Effector CD4-positive, alpha-beta T cell (primary cell): ENCODE data around the gene RNF144B.

ENCODE experiments used
- DNase-seq: peaks from one replicate; pipeline ENCODE4 v3.0.0-alpha.2; 2020

RNF144B gene

DNA sequence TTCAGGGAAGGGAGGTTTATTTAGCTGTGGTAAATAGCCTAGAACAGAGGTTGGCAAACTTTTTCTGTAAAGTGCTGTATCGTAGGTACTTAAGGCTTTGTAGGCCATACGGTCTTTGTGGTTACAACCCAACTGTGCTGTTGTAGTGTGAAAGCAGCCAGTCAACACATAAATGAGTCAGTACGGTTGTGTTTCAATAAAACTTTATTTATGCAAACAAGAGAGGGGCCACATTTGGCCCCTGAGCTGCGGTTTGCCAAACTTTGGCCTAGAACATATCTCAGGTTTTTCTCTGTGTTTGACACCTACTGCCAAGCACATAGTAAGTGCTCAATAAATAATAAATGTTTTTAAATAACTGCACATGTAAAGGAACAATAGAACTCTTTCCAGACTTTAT is 102.2 kb downstream of the RNF144B start:
- no peak for DNase-seq

DNA sequence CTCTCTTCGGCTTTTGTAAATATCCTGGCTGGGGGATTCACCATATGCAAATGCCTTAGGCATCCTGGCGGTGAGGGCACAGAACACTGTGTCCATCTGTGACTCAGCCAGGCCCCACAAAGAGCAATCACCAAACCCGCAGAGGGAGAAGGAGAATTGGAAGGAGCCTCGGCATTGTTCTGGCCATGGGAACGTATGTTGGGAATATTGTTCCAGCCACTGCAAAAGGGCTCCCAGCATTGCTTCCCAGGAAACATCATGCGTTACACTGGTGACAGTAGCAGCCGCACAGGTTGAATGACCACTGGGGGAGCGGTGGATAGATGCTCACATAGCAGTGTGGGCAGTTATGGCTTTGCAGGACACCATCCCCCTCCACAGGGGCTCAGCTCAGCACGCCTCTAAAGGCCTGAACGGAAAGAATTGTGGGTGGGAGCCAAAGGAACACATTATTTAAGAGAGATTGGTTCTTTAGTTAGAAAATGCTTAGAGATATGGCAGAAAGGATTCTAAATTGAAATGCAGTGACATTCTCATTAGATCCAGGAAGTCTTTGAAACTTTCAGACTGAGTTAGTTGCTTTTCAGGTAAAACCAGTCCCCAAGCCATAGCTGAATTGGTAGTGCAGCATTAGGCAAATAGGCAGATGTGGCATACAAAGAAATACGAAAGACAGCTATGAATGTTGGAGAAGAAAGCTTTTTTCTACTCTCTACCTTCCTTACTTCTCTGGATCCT is 104.3 kb downstream of the RNF144B start:
- no peak for DNase-seq

DNA sequence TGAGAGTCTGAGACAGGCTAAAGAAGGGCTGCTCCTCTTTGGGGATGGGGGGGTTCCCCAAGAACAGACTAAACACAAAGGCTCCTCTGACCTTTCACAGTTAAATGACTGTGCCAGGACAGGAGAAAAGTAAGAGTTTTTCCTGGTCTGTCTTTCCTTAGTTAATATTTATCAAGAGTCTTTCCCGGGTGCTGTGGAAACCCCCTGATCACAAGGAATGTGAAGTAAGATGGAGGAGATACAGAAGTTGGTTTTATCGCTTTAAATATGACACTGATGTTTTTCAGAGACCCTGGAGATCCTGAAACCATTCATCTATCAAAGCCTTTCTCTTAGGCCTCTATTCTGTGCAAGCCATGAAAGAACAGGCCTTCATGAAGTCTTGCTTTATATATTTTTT is 105.8 kb downstream of the RNF144B start:
- DNase-seq, result no peak

DNA sequence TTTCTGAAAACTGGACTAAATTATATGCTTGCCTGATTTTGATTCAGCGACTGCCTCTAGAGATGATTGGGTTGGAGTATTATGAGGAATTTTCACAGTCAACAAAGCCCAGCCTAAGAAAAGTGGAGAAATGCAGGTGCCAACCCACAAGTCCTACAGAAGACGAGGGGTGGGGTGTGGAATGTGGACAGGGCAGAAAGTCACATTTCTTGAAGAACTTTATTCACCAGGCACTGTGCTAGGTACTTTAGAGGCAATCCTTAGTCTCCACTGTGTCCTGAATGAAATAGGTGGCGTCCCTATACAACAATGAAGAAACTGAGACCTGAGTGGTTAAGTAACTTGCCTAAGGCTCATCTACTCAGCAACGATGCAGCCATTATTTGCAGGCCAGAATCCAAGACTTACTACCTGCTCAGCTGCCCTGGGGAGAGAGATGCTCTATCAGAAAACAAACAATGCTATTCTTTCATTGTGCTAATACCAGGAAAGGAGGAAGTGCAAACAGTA is 106.3 kb downstream of the RNF144B start:
- no peak for DNase-seq

DNA sequence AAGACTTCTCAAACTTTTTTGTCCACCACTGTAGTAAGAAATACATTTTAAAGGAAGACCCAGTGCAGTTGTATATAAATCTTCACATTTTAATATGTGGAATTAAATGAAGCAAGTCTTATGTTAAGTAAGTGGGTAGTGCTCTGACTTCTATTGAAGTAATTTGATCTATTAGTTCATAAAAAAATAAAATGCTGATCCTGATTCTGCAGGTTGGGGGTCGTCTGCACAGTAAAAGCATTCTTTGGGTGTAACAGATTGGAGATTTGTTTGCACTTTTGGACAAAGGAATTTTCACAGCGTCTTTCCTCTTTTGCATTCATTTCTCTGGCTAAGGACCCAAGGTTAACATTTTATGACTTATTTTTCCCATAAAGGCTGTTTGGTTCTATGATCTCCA is 106.8 kb downstream of the RNF144B start:
- no peak for DNase-seq

DNA sequence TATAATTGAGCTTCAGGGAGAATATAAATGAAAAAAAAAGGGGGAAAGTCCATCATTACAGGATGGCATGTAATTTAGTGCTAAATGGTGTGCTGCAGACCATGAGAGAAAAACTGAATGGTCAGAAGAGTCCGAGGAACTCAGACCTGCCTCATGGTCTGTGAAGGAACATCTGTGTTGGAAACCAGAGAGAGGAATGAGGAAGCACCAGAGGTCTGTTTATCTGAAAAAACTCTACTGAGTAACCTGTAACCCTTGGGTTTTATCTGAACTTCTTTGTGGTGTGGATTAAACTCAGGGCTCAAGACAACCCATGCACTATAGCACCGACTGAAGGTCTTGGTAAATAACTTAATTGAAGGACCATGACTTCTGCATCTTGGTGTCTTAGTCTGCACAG is 108.1 kb downstream of the RNF144B start:
- no peak for DNase-seq

DNA sequence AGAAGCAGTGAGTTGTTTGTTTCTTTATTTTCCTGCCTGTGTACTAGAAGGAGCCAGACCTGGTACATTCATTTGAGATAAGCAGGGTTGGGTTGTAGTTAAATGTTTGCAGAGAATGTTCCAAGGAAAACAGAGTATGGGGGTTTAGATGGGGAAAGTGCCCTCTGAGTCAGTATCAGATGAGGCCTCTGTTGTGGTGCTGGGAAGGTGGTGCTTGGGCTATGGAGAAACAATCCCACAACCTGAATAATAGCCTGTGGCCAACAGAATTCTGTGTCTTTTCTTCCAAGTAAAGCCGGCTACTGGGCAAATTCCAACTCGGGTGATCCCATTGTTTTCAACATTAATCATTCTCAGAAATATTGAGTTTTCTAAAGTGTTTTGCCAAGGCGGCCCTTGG is 109.3 kb downstream of the RNF144B start:
- DNase-seq, result no peak

DNA sequence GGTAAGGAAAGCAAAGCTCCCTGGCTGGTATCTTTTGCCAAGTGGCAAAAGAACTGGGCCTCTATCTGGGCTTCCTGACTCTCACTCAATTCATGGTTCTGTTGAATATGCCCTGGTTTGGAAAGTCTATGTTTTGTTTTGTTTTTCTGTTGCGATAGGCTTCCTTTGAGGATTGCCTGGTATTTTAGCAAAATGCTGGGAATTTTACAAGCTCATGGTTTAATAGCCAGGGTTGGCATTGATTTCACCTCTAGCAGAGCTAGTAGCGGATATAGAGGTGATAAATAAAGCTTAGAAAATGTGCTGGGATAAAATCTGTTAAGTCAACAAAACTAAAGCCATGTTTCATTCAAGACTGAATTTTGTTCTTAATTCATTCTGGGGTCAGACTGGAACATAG is 109.9 kb downstream of the RNF144B start:
- no peak for DNase-seq

DNA sequence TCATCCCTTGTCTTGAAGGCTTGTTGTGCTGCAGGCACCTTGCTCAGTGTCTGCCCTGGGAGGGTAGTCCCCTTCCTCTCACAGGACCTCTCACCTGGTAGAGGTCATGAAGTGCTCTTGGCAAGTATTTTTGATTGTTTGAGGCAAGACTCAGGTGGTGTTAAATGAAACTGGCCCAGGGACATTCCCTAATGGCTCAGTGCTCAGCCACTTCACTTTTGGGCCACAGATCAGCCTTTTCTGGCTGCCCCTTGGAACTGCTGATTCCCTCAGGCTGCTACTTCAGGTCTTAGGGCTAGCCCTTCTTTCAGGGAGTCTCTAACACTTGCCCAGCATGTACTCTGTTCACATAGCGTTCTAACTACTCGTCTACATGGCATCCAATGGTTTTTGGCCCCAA is 111.3 kb downstream of the RNF144B start:
- no peak for DNase-seq

DNA sequence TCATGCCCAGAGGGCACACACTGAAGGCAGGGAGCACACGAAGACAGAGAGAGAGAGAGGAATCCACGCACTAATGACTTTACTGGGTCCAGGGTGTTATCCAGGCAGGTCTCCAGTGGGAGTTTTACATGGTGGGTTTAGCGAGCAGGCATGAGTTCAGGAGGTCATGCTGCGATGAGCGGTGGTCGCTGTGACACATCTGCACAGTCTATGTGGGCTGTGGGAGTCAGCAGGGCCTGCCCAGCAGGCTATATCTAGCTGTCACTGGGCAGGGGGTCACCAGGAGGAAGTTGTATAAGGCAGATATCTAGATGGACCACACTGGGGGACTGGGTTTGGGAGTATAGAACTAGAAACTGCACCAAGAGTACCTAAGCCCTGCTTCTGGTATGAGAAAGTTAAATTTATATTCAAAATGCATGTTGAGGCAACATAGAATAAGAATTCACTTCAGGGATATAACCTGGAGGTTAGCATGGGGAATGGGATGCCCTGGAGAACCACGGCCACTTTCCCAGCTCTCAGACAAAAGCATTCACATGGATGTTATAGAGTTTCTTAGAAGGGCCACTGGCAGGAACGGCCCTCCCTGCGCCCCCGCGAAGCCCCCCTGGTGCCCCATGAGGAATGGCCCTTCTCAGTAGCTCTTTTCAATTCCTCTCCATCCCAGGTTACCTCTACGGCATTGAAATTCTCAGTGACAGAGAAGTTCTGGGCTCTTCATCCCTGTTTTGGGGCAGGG is 113.9 kb downstream of the RNF144B start:
- DNase-seq, result no peak

DNA sequence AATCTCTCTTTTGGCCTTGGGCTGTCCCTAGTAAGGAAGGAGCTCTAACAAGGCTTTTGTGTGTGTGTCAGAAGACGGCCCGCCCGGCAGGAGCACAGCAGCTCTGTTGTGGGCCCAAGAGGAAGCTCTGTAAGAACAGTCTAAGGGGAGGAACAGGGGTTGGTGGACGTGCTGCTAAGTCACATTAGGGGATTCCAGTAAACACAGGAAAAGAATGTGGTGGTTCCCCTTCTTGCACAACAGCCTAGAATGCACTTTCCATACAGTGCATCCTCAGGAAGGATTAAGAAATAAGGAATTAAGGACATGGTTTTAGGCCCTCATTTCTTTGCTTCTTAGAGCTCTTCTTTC is 114.5 kb downstream of the RNF144B start:
- no peak for DNase-seq

DNA sequence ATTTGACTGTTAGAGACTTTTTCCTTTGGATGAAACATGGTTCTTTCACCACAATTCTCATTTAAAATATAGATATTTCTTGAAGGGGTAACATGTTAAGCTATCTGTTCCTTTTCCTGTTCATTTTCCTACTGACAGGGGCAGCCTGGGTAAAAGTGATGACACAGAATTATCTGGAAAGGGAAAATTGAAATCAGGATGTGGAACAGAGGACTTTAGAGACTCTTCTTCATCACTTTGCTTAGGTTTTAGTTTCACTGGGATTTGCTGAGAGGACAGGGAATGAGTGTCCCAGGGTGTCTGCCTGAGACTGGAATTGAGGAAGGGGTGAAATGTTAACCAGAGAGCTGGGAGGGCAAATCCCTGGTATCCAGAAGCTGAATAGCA is 116.0 kb downstream of the RNF144B start:
- no peak for DNase-seq

DNA sequence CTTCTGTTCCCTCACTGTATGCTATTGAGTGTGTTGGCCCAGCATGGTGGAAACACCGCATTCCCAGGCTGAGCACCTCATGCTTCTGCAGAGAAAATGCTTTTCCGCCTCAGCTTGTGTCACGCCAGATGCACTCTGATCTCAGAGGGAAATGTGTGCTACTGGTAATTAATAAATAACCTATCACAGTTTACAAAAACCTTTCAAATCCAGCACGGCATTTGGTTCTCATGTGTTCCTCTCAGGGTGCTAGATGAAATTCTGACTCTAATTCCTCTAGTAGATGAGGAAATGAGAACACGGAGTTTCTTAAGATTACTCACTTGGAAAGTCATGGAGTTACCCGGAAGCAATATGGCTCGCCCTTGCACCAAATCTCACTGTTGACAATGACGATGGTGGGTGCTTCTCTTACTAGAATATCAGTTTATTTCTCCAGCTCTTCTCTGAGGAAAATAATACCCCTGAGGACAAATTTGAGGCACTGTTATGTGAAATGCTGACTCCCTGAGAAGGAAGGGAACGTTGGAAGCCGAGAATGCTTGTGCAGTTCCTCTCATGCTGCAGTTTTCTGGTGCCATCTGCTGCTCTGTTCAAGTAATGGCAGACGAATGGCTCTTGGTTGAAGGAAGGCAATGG is 116.6 kb downstream of the RNF144B start:
- DNase-seq, result peak; percentile 10

DNA sequence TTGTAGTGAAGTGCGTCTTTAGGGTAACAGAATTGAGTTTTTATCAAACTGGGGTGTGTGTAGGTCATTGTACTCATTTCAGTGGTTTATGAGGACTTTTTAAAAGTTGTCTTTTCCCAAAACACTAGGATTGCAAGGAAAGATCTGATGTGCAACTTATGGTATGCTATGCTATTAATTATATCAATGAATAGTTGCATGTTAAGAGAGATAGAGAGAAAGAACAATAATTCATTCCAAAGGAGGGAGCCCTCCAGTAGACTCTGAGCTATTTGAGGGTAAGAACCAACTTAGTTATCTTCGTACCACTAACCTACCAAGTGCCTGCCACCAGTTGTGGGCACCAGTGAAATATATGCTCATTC is 117.1 kb downstream of the RNF144B start:
- DNase-seq, result no peak

DNA sequence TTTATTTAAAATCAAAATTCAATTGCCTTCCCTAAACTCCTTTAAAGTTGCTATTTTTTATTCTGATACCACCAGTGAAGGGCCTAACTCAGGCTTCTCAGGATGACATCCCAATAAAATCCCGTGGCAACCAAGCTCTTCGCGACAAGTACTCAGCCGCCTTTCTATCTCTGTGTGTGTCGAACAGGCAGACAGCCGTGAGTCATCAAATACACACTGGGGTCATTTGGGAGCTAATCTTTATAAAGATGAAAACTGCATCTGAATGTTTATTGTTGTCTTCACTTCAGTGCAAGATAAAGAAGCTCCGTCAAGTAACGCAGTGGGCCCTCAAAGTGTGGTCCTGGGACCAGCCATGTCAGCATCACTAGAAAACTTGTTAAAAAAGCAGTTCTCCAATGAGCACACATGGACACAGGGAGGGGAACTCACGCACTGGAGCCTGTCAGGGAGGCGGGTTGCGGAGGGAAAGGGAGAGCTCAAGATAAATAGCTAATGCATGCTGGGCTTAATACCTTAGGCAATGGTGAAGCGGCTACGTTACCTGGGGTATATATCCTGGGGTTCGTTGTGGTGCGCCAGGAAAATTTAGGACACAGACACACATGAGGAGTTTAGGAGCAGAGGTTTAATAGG is 119.3 kb downstream of the RNF144B start:
- DNase-seq, result no peak

DNA sequence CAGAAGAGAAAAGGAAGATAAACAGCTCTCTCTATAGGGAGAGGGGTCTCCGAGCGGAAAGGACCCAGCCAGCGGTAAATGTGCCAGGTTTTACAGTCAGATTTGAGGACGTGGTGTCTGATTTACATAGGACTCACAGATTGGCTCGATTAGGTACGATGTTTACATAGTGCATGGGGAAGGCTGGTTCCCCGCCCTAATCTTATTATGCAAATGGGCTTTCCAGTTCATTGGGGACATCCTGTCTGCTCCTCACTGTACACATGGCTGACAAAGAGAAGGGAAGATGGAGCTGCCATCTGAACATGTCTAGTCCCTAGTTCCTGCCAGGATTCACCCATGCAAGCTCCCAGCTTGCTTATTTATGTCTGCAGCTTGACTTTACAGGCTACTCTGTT is 119.9 kb downstream of the RNF144B start:
- no peak for DNase-seq

DNA sequence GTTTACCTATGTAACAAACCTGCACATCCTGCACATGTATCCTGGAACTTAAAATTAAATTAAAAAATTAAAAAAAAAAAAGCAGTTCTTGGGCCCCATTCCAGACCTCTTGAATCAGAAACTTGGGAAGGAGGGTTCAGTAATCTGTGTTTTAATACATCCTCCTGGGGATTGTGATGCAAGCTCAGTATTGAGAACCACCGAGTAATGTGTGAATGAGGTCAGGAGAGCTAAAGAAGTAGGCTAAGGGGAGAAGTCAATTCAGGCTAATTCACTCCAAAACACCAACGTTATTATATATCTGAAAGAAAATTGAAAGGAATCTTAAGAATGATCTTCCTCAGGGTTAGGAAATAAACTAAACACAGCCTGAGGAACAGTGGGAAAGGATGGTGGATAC is 120.4 kb downstream of the RNF144B start:
- DNase-seq, result no peak

DNA sequence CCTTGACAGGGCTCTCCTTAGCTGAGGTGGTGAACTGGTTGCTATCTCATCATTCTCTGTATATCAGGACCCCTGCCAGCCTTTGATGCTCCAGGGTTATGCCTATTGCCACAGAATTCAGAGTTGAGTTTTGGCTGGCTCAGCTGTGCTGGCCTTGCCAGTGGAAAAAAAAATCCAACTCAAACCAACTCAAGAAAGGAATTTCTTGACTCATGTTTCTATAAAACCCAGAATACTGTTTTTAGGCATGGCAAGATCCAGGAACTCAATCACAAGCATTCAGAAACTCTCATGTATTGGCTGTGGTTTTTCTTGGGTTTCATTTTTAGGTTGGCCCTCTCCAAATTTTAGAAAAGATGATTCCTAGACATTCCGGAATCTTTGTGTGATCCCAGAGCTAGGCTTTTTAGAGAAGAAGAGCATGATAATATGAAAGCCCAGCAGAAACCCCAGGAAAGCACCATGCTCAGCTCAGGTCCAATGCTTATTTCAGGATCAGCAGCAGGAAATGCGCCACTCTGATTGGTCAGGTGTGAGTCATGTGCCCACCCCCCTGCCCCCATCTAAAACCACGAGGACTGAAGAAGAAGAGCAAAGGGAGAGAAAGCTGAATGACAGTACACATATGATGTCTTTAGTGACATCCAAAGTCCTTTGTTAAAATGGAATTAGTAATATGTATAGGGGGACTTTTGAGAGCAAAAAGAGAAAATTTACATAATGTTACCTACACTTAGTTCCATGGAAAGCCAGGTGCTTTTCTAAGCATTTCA is 122.9 kb downstream of the RNF144B start:
- no peak for DNase-seq

DNA sequence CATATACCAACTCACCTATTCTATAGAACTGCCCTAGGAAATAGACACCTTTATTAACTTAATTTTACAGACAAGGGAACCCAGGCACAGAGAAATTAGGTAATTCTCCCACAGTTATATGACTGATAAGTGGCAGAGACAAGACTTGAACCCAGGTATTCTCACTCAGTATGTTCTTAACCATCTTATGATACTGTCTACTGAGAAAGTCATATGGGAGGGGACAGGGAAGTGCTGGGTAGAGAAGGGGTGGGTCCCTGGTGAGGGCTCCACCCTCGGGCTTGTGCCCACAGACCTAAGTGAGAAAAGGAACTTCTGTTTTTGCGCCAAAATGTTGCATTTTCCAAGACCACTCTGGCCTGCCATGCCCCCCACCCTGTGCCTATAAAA is 123.5 kb downstream of the RNF144B start:
- no peak for DNase-seq

DNA sequence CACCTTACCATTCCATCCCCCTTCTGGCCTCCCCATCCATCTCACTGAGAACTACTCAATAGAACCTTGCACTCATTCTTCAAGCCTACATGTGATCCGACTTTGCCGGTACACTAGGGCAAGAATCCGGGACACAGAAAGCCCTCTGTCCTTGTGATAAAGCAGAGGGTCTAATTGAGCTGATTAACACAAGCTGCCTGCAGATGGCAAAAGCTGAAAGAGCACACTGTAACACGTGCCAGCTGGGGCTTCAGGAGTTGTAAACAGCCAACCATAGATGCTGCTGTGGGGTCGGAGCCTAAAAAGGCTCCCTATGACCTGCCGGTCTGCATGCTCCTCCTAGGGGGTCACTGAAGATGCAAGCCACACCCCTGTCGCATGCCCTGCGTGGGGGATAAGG is 124.1 kb downstream of the RNF144B start:
- no peak for DNase-seq

DNA sequence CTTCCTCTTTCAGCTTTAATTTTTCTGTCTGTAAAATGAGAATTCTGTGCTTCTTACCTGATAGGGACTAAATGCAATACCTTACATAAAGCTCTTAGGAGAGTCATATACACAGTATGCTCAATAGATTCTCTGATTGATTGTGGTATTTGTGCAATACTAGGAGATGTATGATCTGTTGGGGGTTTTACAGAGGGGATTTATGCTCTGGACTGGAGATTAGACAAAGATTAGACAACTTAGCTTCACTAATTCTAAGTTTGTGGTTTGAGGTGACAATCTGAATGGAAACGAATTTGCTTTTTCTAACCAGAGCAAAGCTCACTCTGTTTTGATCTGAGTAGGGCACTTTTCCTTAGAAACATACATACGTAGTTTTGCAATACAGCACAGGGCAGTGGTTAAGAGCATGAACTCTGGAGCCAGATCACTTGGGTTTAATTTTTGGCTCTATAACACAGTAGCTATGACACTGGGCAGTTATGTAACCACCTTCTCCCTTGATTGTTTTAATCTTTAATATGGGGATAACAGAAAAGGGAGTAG is 126.2 kb downstream of the RNF144B start:
- no peak for DNase-seq

DNA sequence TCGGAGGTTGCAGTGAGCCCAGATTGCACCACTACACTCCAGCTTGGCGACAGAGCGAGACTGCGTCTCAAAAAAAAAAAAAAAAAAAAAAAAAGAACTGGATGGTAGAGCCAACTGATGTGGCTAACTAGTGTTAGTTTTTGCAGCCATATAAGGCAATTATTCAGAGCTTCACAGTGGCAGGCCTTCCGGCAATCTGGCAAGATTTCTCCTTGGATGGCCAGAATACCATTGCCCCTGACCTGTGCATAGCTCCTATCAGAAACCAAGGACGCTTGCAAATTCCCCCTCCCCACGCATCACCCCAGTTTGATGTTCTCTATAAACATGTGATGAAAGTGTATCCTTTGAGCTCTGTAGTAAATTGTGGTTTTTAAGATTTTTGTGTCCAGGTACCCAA is 127.0 kb downstream of the RNF144B start:
- no peak for DNase-seq

DNA sequence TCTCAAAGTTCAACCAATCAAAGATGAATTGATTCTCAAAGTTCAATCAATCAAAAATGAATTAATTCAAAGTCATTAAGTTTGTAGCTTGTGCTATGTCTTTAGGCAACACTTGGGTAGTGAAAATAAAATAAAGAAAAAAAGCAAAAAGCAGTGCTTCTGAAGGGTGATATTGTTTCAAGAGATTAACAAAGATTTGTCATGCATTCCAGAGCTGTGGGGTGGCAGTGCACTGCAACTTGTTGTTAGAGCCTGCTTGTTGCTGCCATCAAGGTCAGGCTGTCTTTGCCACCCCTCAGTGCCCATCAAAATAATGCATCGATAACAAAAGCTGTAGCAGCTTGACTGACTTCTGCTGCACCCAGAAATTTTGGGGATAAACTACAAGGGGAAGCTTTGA is 128.6 kb downstream of the RNF144B start:
- DNase-seq, result no peak
